GM19035 (cell line): ENCODE data around the gene SFMBT2.
"Not testable (repeated sequence)": the region's sequence is repeated elsewhere in the genome, so short reads cannot be mapped to it uniquely, and the experiment has no call there.

Source experiments
- ATAC-seq: cut with Tn5 transposase; IDR thresholded peaks from one replicate; pipeline ENCODE4 v1.9.1; 2021; ENCODE audit not compliant: unreplicated experiment

SFMBT2 gene

GRCh38 chr10:7301006-7301778, 109.6 kb downstream of the SFMBT2 start:
- ATAC-seq = no peak

GRCh38 chr10:7300384-7300971, 110.4 kb downstream of the SFMBT2 start:
- ATAC-seq = no peak

DNA sequence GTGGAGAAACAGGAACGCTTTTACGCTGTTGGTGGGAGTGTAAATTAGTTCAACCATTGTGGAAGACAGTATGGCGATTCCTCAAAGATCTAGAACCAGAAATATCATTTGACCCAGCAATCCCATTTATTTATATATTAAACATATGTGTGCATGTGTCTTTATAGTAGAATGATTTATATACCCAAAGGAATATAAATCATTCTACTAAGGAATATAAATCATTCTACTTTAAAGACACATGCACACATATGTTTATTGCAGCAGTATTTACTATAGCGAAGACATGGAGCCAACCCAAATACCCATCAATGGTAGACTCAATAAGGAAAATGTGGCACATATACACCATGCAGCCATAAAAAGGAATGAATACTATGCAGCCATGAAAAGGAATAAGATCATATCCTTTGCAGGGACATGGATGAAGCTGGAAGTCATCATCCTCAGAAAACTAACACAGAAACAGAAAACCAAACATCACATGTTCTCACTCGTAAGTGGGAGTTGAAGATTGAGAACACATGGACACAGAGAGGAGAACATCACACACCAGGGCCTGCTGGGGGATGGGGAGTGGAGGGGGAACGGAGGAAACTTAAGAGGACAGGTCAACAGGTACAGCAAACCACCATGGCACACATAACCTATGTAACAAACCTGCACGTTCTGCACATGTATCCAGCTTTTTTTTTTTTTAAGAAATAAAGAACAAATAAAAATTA, 111.1 kb downstream of the SFMBT2 start:
- not testable (repeated sequence) for ATAC-seq

DNA sequence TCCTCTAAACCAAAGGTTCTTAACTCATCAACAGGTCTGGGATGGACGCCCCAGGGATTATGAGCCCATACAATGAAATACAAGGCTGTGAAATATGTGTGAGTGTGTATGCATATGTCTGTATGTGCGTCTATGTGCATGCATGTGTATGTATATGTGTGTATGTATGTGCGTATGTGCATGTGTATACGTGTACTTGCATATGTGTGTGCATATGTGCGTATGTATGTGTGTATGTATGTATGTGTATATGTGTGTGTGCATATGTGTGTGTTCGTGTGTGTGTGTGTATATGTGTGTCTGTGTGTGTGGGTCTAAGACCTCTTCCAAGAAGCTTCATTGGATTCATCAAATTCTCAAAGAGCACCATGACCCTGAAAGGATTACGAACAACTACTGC, 112.3 kb downstream of the SFMBT2 start:
- no peak for ATAC-seq

DNA sequence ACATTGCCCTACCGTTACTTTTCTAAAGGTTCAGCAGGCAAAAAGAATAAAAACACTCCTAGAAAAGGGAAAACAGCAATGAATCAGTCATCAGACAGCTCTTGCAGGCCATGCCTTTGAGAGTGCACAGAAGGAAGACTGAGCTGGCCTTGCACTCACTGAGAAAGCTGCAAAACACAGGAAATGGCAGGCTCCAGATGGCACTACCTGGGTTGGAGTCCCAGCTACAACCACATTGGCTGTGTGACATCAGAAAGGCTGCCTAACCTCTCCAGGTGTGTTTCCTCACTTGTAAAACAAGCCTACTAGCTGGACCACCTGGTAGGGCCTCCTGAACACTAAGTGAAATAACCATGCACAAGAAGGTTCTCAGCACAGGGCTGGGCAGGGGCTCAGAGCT, 113.7 kb downstream of the SFMBT2 start:
- no peak for ATAC-seq

GRCh38 chr10:7296648-7297047, 114.2 kb downstream of the SFMBT2 start:
- no peak for ATAC-seq

DNA sequence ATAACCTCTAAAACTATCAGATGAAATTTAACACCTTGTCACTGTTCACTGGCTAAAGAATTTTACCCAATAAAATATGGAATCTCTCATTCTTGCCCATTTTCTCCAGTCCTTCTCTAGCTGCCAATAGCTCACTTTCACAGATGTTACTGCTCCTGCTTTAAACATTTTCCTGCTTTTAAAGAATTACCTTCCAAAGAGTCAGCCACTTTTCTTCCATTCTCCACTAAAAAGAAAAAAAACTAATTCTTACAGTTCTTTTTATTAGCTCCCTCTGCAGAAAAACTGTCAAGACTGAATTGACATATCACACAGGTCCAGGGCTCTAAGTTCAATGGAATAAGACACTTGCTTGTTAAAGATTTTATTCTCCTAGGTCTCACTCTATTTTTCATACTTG, 114.8 kb downstream of the SFMBT2 start:
- no peak for ATAC-seq

GRCh38 chr10:7293378-7293920, 117.4 kb downstream of the SFMBT2 start:
- no peak for ATAC-seq

GRCh38 chr10:7291487-7292270, 119.2 kb downstream of the SFMBT2 start:
- ATAC-seq = no peak

DNA sequence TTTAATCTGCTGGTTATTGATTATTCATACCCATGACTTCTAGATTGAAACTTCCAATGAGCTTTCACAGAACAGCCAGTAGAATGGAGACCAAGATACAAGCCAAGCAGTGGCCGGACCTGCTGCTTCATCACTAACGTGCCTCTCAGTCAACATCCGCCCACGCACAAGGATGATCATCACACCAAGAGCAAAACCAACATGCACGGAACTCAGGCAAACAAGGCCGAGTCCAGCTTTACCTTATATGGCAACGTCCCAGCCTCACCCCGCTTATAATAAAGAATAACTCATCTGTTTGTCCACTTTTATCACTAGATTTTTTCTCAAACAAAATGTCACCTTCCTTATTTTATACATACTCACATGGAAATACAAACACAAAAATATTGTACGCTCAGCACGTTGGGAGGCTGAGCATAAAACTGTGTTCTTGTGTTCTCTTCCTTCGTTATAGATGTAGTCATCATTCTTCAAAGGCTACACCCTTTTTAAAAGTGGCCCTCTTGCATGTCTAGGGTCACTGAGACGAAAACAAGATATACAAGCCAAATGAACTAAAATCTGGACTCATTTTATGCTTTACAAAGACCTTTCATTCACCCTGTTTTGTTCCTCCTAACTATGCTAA, 122.7 kb downstream of the SFMBT2 start:
- no peak for ATAC-seq

- no peak for ATAC-seq
Measured at GRCh38 chr10:7287377-7287776, 123.5 kb downstream of the SFMBT2 start.

GRCh38 chr10:7285522-7286322, 125.1 kb downstream of the SFMBT2 start:
- ATAC-seq = no peak

- ATAC-seq = no peak
Measured at GRCh38 chr10:7283246-7283645, 127.6 kb downstream of the SFMBT2 start.

DNA sequence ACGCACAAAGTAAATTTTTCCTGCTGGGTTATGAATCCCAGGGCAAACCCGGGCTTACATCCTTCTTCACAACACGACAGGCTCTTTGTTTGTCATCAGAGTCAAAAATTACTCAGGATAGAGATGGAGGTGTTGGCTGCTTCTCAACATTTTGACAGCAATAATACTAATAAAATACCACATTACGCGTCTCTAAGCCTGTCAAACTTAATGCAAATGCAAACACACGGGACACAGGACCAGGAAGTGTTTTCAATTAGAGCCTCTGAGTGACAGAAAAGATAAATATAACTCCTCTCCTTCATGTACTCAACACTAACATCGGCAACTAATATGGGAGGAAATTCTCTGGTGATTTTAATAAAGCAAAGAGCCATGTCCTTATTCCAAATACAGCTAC, 128.4 kb downstream of the SFMBT2 start:
- no peak for ATAC-seq

- no peak for ATAC-seq
Measured at GRCh38 chr10:7281429-7281828, 129.4 kb downstream of the SFMBT2 start.

DNA sequence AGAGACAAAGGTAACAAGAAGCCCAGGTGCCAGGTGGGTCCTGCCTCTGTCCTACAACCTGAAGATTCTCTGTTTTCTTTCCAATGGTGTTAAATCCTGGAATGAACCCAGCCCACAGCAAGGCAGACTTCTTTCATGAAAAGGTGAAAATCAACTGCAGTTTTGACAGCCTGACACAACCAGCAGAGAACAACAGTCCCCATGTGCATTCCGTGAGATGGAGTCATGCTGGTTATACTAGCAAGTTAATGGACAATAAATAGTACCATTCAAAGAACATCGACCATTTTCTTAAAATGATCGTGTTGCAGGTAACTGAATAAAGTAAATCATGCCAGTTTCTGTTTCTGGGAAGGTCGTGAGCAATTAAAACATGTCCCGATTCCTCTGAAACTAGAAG, 131.5 kb downstream of the SFMBT2 start:
- ATAC-seq = no peak

DNA sequence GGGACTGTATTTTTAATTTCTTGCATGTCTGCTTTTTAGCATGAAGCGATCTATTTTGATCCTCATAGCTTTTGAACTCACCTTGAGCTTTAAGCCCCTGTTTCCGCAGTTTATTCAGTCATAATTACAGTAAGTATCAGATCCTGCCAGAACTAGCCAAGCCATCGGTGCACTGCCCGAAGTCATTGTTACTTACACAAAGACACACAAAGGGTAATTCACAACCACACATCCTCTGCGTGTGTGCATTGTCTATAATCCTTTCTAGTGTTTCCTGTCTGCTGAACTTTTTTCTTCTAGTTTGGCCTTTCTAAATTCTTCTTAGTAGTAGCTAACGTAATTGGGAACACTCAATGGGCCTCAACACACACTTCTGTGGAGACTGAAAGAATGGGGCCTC, 133.0 kb downstream of the SFMBT2 start:
- no peak for ATAC-seq

DNA sequence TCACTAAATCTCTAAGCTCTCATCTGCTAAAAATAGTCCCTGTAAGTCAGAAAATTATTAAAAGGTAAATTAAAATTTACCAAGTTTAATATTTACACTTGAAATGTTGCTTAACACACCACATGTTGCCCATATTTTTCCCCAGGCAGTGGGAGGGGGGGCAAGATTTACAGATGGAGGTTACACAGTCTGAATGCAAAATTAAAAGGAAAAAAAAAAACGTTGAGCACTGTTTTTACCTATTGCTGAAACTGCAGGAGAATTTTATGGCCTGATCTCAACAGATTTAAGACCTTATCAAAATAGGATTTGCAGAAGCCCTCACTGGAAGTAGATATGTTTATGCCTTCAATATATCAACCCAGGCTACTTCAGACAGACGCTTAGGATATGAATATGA, 133.4 kb downstream of the SFMBT2 start:
- no peak for ATAC-seq

DNA sequence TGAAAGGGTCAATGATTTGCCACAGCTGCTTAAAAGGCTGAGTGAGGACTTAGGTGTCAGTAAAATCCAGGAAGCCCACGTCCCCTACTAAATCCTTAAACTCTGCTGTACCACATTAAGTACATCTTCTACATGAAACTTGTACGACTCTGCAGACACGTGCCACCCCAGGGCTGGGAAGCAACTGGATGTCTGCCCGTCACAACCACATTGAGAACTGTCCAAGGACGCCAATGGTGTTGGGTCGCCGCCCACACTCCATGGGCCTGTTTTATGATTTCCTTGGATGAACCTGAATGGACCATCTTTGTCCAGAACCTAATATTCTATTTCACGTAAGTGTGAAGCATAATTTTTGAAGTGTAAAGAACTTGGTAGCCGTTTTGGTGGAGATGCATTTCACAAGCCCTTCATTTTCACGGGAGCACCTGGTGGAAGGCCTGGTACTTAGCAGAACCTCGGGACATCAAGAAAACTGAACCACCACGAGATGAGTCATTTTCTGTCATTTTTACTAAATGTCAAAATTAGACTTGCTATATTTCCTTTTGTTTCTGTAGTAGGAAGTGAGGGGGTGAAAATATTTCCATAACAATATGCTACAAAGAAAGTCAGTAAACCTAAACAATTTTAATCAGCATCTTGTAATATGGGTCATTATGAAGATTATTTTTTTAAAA, 134.9 kb downstream of the SFMBT2 start:
- ATAC-seq = no peak
